GM23338 (cell line): Measurements from ENCODE around the gene RAPGEF4. TPM values are rescaled to one million over a fixed set of nuclear protein-coding genes. Genes with fewer than 3 reads are reported as not detected.

Source experiments
- ATAC-seq: fragments of 200-7000 bp; cut with Tn5 transposase; 3 replicates; pipeline ENCODE4 v1.9.1; 2020
- DNase-seq: peaks from one replicate; pipeline ENCODE4 v3.0.0-alpha.2; 2015; ENCODE audit warnings: low spot score
- H2AFZ ChIP-seq: fragments of 200-600 bp; sonication (generic); 2 replicates; pipeline ENCODE4 v1.8.0; 2016; ENCODE audit warnings: antibody characterized with exemption, mild to moderate bottlenecking, moderate library complexity
- H3F3A ChIP-seq: fragments of 200-600 bp; sonication (generic); replicated peaks from 2 replicates; pipeline ENCODE4 v1.8.0; 2017; ENCODE audit warnings: antibody characterized with exemption, mixed run types, low read depth
- H3K27ac ChIP-seq: fragments of 200-600 bp; sonication (generic); 2 replicates; pipeline ENCODE4 v1.6.1; 2016; ENCODE audit warnings: low read depth
- H3K27me3 ChIP-seq: fragments of 200-600 bp; sonication (generic); 2 replicates; pipeline ENCODE4 v1.8.0; 2016; ENCODE audit warnings: mild to moderate bottlenecking, mixed run types, moderate library complexity; ENCODE audit not compliant: insufficient read depth
- H3K36me3 ChIP-seq: fragments of 200-600 bp; sonication (generic); 2 replicates; pipeline ENCODE4 v1.8.0; 2016; ENCODE audit warnings: mild to moderate bottlenecking; ENCODE audit not compliant: insufficient read depth
- H3K4me1 ChIP-seq: fragments of 200-600 bp; sonication (generic); 2 replicates; pipeline ENCODE4 v1.8.0; 2016; ENCODE audit warnings: mild to moderate bottlenecking, moderate library complexity; ENCODE audit not compliant: insufficient read depth
- H3K4me2 ChIP-seq: fragments of 200-600 bp; sonication (generic); 2 replicates; pipeline ENCODE4 v1.7.1; 2017; ENCODE audit warnings: mixed run types
- H3K4me3 ChIP-seq: fragments of 200-600 bp; sonication (generic); 2 replicates; pipeline ENCODE4 v1.6.1; 2016; ENCODE audit warnings: mixed run types
- H3K79me2 ChIP-seq: fragments of 200-600 bp; sonication (generic); replicated peaks from 2 replicates; pipeline ENCODE4 v1.8.0; 2017; ENCODE audit warnings: mild to moderate bottlenecking; ENCODE audit not compliant: insufficient read depth
- H3K9me2 ChIP-seq: fragments of 200-600 bp; sonication (generic); 2 replicates; pipeline ENCODE4 v1.8.0; 2017; ENCODE audit not compliant: insufficient read depth
- H4K20me1 ChIP-seq: fragments of 200-600 bp; sonication (generic); replicated peaks from 2 replicates; pipeline ENCODE4 v1.8.0; 2017; ENCODE audit warnings: mild to moderate bottlenecking; ENCODE audit not compliant: insufficient read depth
- H3K27ac Mint-ChIP-seq: 2 replicates; pipeline ENCODE4 v1.8.0; 2020; ENCODE audit warnings: inconsistent platforms, mild to moderate bottlenecking, moderate library complexity, mixed read lengths
- H3K27me3 Mint-ChIP-seq: 3 replicates; pipeline ENCODE4 v1.8.0; 2022; ENCODE audit warnings: low read depth, mild to moderate bottlenecking, moderate library complexity, mixed read lengths, inconsistent platforms; ENCODE audit not compliant: insufficient read depth, poor library complexity
- H3K36me3 Mint-ChIP-seq: 3 replicates; pipeline ENCODE4 v1.8.0; 2021; ENCODE audit warnings: low read depth, mild to moderate bottlenecking, inconsistent platforms, moderate library complexity, mixed read lengths
- H3K4me1 Mint-ChIP-seq: 3 replicates; pipeline ENCODE4 v1.8.0; 2020; ENCODE audit warnings: mild to moderate bottlenecking, inconsistent platforms, mixed read lengths
- H3K4me3 Mint-ChIP-seq: 3 replicates; pipeline ENCODE4 v1.8.0; 2021; ENCODE audit warnings: moderate library complexity, mild to moderate bottlenecking, inconsistent platforms, mixed read lengths
- H3K9me3 Mint-ChIP-seq: 3 replicates; pipeline ENCODE4 v1.8.0; 2020; ENCODE audit warnings: moderate library complexity, mild to moderate bottlenecking, inconsistent platforms, mixed read lengths
- CTCF ChIP-seq, 2 experiments: fragments of 200-600 bp in 1 of 2; sonication (generic) in 1 of 2; conservative IDR thresholded peaks; 2 replicates each; pipeline versions ENCODE4 v1.5.1 to v1.6.1; 2016 to 2017; ENCODE audit warnings: antibody characterized with exemption in 2 of 2, low read depth in 2 of 2, mild to moderate bottlenecking in 2 of 2, moderate library complexity in 1 of 2
- ETS1 ChIP-seq: IDR thresholded peaks from 2 replicates; pipeline ENCODE4 v1.6.1; 2016; ENCODE audit warnings: antibody characterized with exemption
- EZH2 ChIP-seq: fragments of 200-600 bp; sonication (generic); IDR thresholded peaks from one replicate; pipeline ENCODE4 v1.8.0; 2017; ENCODE audit warnings: antibody characterized with exemption, mild to moderate bottlenecking, low read depth; ENCODE audit not compliant: unreplicated experiment
- EZH2phosphoT487 ChIP-seq: fragments of 200-600 bp; sonication (generic); IDR thresholded peaks from one replicate; pipeline ENCODE4 v1.8.1; 2018; ENCODE audit warnings: antibody characterized with exemption; ENCODE audit not compliant: unreplicated experiment
- NANOG ChIP-seq: IDR thresholded peaks from 2 replicates; pipeline ENCODE4 v1.6.1; 2016; ENCODE audit warnings: antibody characterized with exemption, borderline replicate concordance
- POLR2AphosphoS5 ChIP-seq: IDR thresholded peaks from 2 replicates; pipeline ENCODE4 v1.6.1; 2016; ENCODE audit warnings: antibody characterized with exemption, low read depth
- STAT1 ChIP-seq: IDR thresholded peaks from one replicate; pipeline ENCODE4 v1.6.1; 2016; ENCODE audit warnings: antibody characterized with exemption; ENCODE audit not compliant: unreplicated experiment
- ZNF114 ChIP-seq: fragments of 250-450 bp; sonication (Bioruptor Pico); IDR thresholded peaks from 2 replicates; pipeline ENCODE4 v1.5.0; 2020; ENCODE audit warnings: mild to moderate bottlenecking, moderate library complexity
- ZNF331 ChIP-seq: fragments of 250-450 bp; sonication (Bioruptor Pico); IDR thresholded peaks from 2 replicates; pipeline ENCODE4 v1.5.0; 2020; ENCODE audit warnings: low read depth, mild to moderate bottlenecking, moderate library complexity
- ZNF462 ChIP-seq: fragments of 250-450 bp; sonication (Bioruptor Pico); IDR thresholded peaks from 2 replicates; pipeline ENCODE4 v1.5.0; 2020; ENCODE audit warnings: mild to moderate bottlenecking, moderate library complexity
- polyA plus RNA-seq: library from polyadenylated mRNA; unstranded; fragments of >200 nt; fragmentation: Nextera tagmentation; extraction: Ambion mirVana; gene quantifications from 2 replicates; pipeline ENCODE4 v1.2.1, GENCODE V29; 2016
- total RNA-seq: library from RNA; depleted of rRNA; stranded (reverse); fragments of >200 nt; shearing (Covaris generic); gene quantifications from 2 replicates; pipeline ENCODE4 v1.2.3, GENCODE V29; 2014

RAPGEF4 gene
- total and polyA plus RNA-seq, 2 experiments from 2014 or later: 1.7 to 4.7 TPM

- no peak for ATAC-seq
- H3K79me2 ChIP-seq: no peaks in the 10 kb centered on the region
- Mint-ChIP-seq H3K27ac (no peak overlapping the region), H3K4me1 (no peaks in the 10 kb centered on the region), H3K36me3 (no peaks in the 10 kb centered on the region), H3K27me3 (no peaks in the 10 kb centered on the region), H3K4me3 (no peak overlapping the region), H3K9me3 (no peaks in the 10 kb centered on the region)
- no peak overlapping the region for H3K27ac ChIP-seq
- no peaks in the 10 kb centered on the region for H3K27me3 ChIP-seq
- DNase-seq: no peak
- no peaks in the 10 kb centered on the region for H3F3A ChIP-seq
- TF ChIP-seq ETS1 (no peak), POLR2AphosphoS5 (no peak)
- no peak overlapping the region for H2AFZ ChIP-seq
- no peak overlapping the region for H3K4me3 ChIP-seq
- 0 out of 2 replicates have a peak, but pooled peaks cover 12% of the 10 kb centered on the region for H3K9me2 ChIP-seq
- H3K4me2 ChIP-seq: no peak overlapping the region
- H3K36me3 ChIP-seq: no peaks in the 10 kb centered on the region
- no peaks in the 10 kb centered on the region for H4K20me1 ChIP-seq
- H3K4me1 ChIP-seq: no peaks in the 10 kb centered on the region
Measured at GRCh38 chr2:172845028-172845630, 109.5 kb downstream of the RAPGEF4 start.

GRCh38 chr2:172846551-172846950, 110.9 kb downstream of the RAPGEF4 start:
- Histone ChIP-seq H3K9me2 (0 out of 2 replicates have a peak, but pooled peaks cover 4% of the 10 kb centered on the region), H3K27ac (no peak overlapping the region), H3K36me3 (no peaks in the 10 kb centered on the region), H3K27me3 (no peaks in the 10 kb centered on the region), H2AFZ (no peak overlapping the region), H3K4me2 (no peak overlapping the region), H3K4me1 (no peaks in the 10 kb centered on the region), H3K4me3 (no peak overlapping the region), H3K79me2 (no peaks in the 10 kb centered on the region), H3F3A (no peaks in the 10 kb centered on the region), H4K20me1 (no peaks in the 10 kb centered on the region)
- Mint-ChIP-seq H3K4me1 (no peaks in the 10 kb centered on the region), H3K4me3 (no peak overlapping the region), H3K27me3 (no peaks in the 10 kb centered on the region), H3K27ac (no peak overlapping the region), H3K9me3 (peaks cover 5% of the 10 kb centered on the region; the same call in 2 of the 3 replicates), H3K36me3 (no peaks in the 10 kb centered on the region)
- ATAC-seq (no peak), DNase-seq (no peak)
- TF ChIP-seq STAT1 (no peak), ZNF331 (CRISPR knock-in tag) (no peak), CTCF (conservative IDR thresholded peaks at IDR 0.05; ENCODE audit: low read depth in 2 of 2) (no peak), ZNF114 (no peak), POLR2AphosphoS5 (no peak), NANOG (no peak), EZH2phosphoT487 (no peak), EZH2 (no peak), ETS1 (no peak), ZNF462 (CRISPR knock-in tag) (no peak)
